Measurements from ENCODE around the gene BICD1.

Gene BICD1

GRCh38 chr12:32397696-32398095 lies 291.0 kb downstream of the BICD1 start:
- TF ChIP-seq GABPA (IDR thresholded peaks at IDR 0.05; ENCODE audit: low read depth) = no peak
- no peak for TF ChIP-seq REST (IDR thresholded peaks at IDR 0.05; ENCODE audit: insufficient replicate concordance, low read depth)
- TF ChIP-seq CTCF (IDR thresholded peaks at IDR 0.05; ENCODE audit: insufficient read depth, low read length) = no peak
- no peak for TF ChIP-seq SPI1 (IDR thresholded peaks at IDR 0.05; ENCODE audit: borderline replicate concordance, low read depth)
- no peak for TF ChIP-seq POLR2AphosphoS5 (IDR thresholded peaks at IDR 0.05; ENCODE audit: low read depth)
- Histone ChIP-seq H3K27ac (replicated peaks) (no peak overlapping the region), H3K27me3 (ENCODE audit: insufficient read depth, poor library complexity, severe bottlenecking) (peaks cover 10% of the 10 kb centered on the region), H3K4me3 (replicated peaks; ENCODE audit: insufficient read depth, low read length) (no peak overlapping the region)
- no peak for DNase-seq (ENCODE audit: low read depth in 1 of 2, low spot score in 1 of 2)

- Histone ChIP-seq H3K27ac (replicated peaks) (no peak overlapping the region), H3K4me3 (replicated peaks; ENCODE audit: insufficient read depth, low read length) (no peak overlapping the region), H3K27me3 (ENCODE audit: insufficient read depth, poor library complexity, severe bottlenecking) (peaks cover 10% of the 10 kb centered on the region)
- no peak for TF ChIP-seq SPI1 (IDR thresholded peaks at IDR 0.05; ENCODE audit: borderline replicate concordance, low read depth)
- TF ChIP-seq REST (IDR thresholded peaks at IDR 0.05; ENCODE audit: insufficient replicate concordance, low read depth) = no peak
- TF ChIP-seq GABPA (IDR thresholded peaks at IDR 0.05; ENCODE audit: low read depth) = no peak
- no peak for TF ChIP-seq CTCF (IDR thresholded peaks at IDR 0.05; ENCODE audit: insufficient read depth, low read length)
- TF ChIP-seq POLR2AphosphoS5 (IDR thresholded peaks at IDR 0.05; ENCODE audit: low read depth) = no peak
- DNase-seq (ENCODE audit: low read depth in 1 of 2, low spot score in 1 of 2) = no peak
These were observed 291.5 kb downstream of the BICD1 start for GRCh38 chr12:32398181-32398580.

- peak overlapping the region; percentile 72 for H3K4me3 ChIP-seq (replicated peaks; ENCODE audit: insufficient read depth, low read length)
- H3K27me3 ChIP-seq (ENCODE audit: insufficient read depth, poor library complexity, severe bottlenecking) = peaks cover 10% of the 10 kb centered on the region
- TF ChIP-seq CTCF (IDR thresholded peaks at IDR 0.05; ENCODE audit: insufficient read depth, low read length) = no peak
- no peak for TF ChIP-seq POLR2AphosphoS5 (IDR thresholded peaks at IDR 0.05; ENCODE audit: low read depth)
- TF ChIP-seq REST (IDR thresholded peaks at IDR 0.05; ENCODE audit: insufficient replicate concordance, low read depth) = no peak
- TF ChIP-seq GABPA (IDR thresholded peaks at IDR 0.05; ENCODE audit: low read depth) = no peak
- TF ChIP-seq SPI1 (IDR thresholded peaks at IDR 0.05; ENCODE audit: borderline replicate concordance, low read depth) = no peak
- no peak overlapping the region for H3K27ac ChIP-seq (replicated peaks)
- DNase-seq (ENCODE audit: low read depth in 1 of 2, low spot score in 1 of 2) = no peak
These were observed 292.2 kb downstream of the BICD1 start for GRCh38 chr12:32398816-32399369.

Data from HL-60 (cell line).